Suppressor macrophage (primary cell): ENCODE data around the gene KLC4.
"Not testable (repeated sequence)": the region's sequence is repeated elsewhere in the genome, so short reads cannot be mapped to it uniquely, and the experiment has no call there.

ENCODE experiments used
- DNase-seq, 4 experiments: peaks; one replicate each; pipeline ENCODE4 v3.0.0-alpha.2; 2020 to 2022

KLC4 gene

GRCh38 chr6:43093436-43094289 lies 34.2 kb downstream of the KLC4 start:
- DNase-seq = peak in 2 of 4 experiments; percentile 11 to 47

DNA sequence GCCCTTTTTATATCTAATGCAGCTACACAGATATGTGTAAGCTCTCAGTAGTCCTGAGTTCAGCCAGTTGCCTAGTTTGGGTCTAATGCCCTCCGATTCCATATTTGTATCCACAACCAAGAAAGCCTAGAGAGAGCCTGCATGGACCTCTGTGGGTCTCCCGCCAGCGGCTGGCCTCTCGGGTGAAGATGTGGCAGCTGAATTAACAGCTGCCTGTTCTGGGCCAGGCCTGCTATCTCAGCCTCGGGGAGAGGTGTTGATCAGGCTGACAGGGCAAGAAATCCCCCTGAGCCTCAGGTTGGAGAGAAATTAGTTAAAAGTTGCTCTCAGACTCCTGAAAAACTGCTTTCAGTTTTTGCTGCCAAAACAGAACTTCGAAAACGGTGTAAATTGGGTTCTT lies 36.5 kb downstream of the KLC4 start:
- DNase-seq = no peak

DNA sequence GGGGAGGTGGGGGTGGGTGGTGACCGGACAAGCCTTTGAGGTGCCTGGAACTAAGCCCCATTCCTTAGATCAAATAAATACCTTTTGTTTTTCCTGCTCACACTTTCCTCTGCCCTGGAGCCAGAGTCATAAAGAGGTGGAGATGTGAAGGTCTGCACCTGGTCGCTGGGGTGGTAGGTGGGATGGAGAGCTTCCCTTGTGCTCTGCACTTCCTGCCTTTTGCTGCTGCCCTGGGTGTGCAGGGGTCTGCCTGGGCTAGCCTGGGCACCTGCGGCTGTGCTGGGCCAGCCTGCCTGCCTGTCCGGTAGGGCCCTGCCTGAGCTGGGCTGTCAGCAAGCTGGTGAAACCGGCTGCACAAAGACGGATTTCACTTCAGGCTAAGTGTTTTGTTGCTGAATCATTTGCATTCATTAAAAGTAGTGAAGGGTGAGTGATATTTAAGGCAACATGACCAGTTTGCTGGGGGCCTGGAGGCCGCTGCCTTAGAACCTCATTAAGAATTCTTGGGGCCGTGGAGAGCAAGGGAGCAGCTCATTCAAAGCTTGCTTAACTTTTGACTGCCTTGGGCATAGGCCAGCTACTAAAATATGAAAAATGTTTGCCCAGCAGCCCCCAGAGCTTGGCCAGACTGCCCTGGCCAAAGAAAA lies 37.1 kb downstream of the KLC4 start:
- no peak for DNase-seq

GRCh38 chr6:43097098-43097489 lies 37.7 kb downstream of the KLC4 start:
- no peak for DNase-seq

DNA sequence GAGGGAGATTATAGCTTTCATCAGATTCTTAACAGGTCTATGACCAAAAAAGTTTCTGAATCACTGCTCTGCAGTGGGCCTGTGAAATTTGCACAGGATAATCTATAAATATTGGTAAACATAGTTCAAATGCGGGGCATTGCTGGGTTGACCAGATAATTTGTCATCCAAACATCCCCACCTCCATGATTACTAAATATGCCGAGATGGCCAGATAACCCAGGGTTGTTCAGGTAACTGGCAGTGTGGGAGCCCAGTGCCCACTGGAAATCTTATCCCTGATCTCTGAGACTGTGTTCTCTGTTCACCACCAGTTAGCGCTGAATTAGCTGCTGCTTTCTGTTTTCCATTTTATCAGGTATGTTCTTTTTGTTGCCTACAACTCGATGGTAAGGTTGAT lies 38.1 kb downstream of the KLC4 start:
- DNase-seq = no peak

GRCh38 chr6:43101497-43101896 lies 42.1 kb downstream of the KLC4 start:
- DNase-seq = no peak

DNA sequence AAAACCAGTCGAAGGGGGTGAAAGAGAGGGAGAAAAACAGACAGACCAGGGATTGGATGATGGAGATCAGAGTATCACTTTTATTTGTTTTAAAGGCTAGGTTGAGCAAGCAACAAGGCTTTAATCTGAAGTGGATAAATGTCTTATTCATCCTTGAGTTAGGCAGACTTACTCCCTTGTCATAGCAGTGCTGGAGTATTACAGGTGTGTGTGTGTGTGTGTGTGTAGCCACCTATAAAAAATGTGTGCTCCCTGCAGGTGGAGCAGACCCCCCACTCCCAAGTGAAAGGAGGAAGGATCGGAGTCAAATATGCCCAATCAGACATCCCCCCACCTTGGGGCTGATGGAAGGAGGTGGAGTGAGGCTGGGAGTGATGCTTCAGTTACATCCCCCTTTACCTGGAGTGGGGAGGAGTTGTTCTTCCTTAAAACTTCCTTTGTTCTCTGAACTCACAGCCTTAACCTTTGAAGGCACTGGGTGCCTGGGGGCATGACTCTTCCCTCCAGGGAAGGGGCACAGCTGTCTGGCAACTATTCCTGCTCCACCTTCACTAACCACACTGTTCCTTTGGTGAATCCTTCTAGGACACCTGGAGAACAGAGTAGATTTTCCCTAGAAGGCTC lies 43.9 kb downstream of the KLC4 start:
- DNase-seq = no peak

DNA sequence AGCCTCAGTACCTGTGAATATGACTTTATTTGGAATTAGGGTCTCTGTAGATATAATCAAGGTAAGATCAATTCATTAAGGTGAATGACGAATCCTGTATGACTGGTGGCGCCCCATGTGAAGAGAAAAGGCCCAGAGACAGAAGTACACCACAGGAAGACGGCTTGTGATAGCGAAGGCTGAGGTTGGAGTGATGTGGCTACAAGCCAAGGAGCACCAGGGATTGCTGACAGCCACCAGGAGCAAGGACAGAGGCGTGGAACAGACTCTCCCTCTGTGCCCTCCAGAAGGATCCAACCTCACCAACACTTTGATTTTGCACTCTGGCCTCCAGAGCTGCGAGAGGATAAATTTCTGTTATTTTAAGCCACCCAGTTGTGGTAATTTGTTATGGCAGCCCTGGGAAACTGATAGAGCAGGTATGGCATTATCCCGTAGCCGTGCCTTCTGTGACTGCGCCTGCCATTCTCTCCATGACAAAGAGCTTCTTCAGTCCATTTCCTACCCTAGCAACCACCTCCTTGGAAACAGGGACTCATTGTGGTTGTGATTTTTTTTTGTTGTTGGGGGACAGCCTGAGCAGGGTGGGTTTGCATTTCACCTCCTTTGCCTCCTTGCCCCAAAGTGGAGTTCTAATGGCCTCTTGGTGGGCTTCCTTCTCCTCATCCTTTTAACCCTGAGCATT lies 46.2 kb downstream of the KLC4 start:
- DNase-seq = no peak

GRCh38 chr6:43107344-43108062 lies 48.1 kb downstream of the KLC4 start:
- DNase-seq = no peak

DNA sequence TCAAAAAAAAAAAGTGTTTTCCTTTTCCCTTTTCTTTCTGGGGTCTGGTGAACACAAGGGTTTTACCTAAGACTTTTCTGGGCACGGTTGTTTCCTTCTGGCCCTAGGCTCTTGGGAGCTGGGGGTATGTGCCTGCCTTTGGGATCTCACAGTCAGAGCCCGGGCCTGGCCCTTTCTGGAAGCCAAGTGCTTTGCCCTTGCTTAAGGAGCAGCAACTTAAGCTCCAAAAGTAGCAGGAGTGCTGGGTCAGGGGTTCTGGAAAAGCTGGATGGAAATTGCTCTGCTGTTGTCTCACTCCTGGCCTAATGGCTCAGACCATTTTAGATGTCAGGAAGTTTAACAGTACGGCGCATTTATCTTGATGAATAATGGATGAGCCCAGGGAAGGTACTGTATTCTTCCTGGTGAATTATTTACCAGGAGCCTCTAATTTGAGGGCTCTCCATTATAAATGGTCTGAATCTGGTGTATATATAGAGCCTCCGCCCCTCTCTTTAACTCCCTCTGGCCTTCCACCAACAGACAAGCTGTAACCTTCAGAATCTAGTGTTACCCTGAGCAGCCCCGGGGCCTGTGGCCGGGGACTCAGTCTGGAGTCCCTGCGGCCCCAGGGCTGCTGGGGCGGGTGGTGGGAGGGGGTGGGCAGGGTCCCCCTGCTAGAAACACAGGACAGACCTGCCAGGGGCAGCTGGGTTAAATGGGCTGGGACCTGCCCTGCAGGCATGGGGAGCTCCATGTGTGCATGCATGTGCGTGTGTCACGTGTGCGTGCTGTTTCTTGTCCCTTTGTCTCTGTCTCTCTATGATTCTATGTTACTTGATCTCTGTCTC lies 54.2 kb downstream of the KLC4 start:
- DNase-seq = no peak

- no peak for DNase-seq
Measured at GRCh38 chr6:43115365-43115764, 55.9 kb downstream of the KLC4 start.

GRCh38 chr6:43117466-43117865 lies 58.0 kb downstream of the KLC4 start:
- not testable (repeated sequence) for DNase-seq

GRCh38 chr6:43119482-43119881 lies 60.1 kb downstream of the KLC4 start:
- no peak for DNase-seq

- no peak for DNase-seq
Measured at GRCh38 chr6:43120101-43120763, 60.8 kb downstream of the KLC4 start.

DNA sequence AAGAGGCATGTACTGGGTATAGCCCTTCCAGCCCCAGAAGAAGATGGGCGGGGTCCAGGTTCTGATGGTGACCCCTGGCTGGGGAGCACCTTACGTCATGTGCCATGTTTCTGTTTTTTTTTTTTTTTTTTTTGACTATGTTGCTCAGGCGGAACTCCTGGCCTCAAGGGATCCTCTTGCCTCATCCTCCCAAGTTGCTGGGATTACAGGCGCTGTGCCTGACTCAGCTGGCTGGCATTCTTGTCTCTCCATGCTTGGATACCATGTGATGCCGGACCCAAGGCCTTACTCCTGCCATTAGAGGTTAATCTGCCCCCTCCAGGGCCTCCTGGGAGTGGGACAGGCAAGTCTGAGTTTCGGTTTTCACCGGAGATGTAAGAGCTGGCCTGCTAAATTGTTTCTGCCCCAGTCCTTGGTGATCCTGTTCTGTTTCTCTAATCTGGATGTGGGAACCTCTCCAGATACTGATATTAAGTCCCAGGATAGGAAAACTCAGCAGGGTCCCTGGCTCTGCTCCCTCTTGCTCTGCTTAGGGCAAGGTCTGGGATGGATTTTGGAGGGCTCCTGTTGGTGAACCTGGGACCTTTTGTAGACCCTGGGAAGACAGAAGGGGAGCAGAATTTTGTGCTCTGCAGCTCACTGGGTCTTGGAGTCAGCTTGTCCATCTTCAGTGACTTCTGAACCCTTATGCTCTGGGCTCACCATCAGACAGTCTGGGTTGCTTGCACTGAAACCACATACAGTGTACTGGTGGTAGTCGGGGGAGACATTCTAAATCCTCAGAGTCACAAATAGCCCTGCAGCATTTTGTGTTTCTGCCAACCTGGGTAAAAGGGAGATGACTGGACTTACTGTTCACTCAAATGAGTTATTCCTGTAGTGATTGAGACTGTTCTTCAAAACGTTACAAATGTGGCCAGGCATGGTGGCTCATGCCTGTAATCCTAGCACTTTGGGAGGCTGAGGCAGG lies 61.8 kb downstream of the KLC4 start:
- no peak for DNase-seq

DNA sequence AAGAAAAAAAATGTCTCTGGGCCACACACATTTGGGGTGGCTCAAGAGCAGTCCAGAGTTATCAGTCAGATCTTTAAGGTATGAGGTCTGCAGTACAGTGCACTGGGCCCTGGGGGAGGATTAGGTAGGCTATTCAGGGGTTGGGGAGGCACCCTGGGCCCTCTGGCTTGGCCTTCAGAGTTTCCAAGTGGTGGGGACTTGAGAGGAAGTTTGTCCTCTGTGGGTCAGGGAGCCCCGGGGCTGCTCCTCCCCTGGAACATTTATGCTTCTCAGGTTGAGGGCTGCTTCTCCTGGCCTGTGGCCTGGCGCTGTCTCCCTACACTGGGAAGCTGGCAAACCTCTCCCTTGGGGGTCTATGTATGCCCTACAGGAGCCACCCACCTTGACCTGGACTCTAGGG lies 62.7 kb downstream of the KLC4 start:
- DNase-seq = no peak

GRCh38 chr6:43123461-43124314 lies 64.3 kb downstream of the KLC4 start:
- no peak for DNase-seq

GRCh38 chr6:43124481-43124880 lies 65.0 kb downstream of the KLC4 start:
- DNase-seq = no peak
